ENCODE results near the gene CYP3A7. TPM values are rescaled to one million over a fixed set of nuclear protein-coding genes. Genes with fewer than 3 reads are reported as not detected.

Gene CYP3A7
- polyA plus RNA-seq, 3 donors: not detected

DNA sequence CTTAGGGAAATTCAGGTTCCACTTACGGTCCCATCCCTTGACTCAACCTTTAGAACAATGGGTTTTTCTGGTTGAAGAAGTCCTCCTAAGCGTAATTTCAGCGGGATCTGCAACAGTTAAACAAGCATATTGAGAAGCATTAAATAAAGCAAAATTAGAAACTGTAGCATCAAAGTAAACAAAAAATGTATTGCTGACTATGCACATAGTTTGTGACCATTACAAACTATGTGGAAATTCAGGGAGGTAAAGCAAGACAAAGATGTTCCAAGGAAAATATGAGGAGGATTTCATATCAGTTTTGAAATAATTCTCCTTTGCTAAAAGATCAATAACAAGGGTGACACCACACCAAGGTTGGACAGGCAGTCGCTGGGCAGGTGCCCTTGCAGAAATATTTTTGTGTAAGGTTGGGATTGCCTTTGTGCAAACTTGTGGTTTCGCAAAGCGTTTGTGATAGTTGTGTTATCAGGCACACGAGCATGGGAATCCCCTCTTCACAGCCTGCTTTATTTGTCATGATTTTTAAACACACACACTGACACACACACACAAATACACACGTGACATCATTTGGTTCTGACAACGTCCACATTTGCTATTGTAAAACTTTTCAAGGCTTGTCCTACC is 49.8 kb downstream of the CYP3A7 start:
- Histone ChIP-seq H3K36me3 (replicated peaks in 1 of 2; ENCODE audit: control insufficient read depth in 1 of 2, insufficient read depth in 2 of 2, low read length in 2 of 2) (no peaks in the 10 kb centered on the region), H3K4me1 (ENCODE audit: control insufficient read depth in 1 of 2, insufficient read depth in 2 of 2, low read length in 2 of 2) (no peaks in the 10 kb centered on the region), H3K79me2 (ENCODE audit: insufficient read depth, low read length) (no peaks in the 10 kb centered on the region), H3K4me2 (replicated peaks; ENCODE audit: extremely low read depth, low read length, poor library complexity, severe bottlenecking) (no peak overlapping the region), H3K9ac (ENCODE audit: insufficient read depth, low read length, poor library complexity, severe bottlenecking) (no peak overlapping the region), H2AFZ (ENCODE audit: insufficient read depth, low read depth, low read length, poor library complexity, severe bottlenecking) (no peak overlapping the region), H4K20me1 (ENCODE audit: insufficient read depth, low read length) (no peaks in the 10 kb centered on the region), H3K27me3 (ENCODE audit: control insufficient read depth in 2 of 2, insufficient read depth in 2 of 2, low read length in 2 of 2) (no peaks in the 10 kb centered on the region), H3K4me3 (replicated peaks in 1 of 3; ENCODE audit: low read depth in 2 of 3, low read length in 3 of 3) (no peak overlapping the region), H3K9me3 (replicated peaks in 1 of 2; ENCODE audit: control insufficient read depth in 1 of 2, insufficient read depth in 1 of 2, low read length in 2 of 2) (peaks cover 0 to 6% of the 10 kb centered on the region in 2 donors), H3K27ac (ENCODE audit: low read depth in 1 of 2, low read length in 2 of 2) (no peak overlapping the region)
- 96% methylated on average over 2 of the region's 9 CpGs for WGBS (ENCODE audit: insufficient coverage)
- no peak for DNase-seq
- peaks cover 0 to 5% (median 4%) of the 10 kb centered on the region in 3 donors for H3K27me3 Mint-ChIP-seq (ENCODE audit: low read depth in 3 of 3)
- H3K4me1 Mint-ChIP-seq: no peaks in the 10 kb centered on the region
- no peak overlapping the region for H3K4me3 Mint-ChIP-seq
- H3K36me3 Mint-ChIP-seq: no peaks in the 10 kb centered on the region
- peaks cover 3 to 33% (median 11%) of the 10 kb centered on the region in 7 donors for H3K9me3 Mint-ChIP-seq
- H3K27ac Mint-ChIP-seq: no peak overlapping the region
- TF ChIP-seq, protein P1, sequence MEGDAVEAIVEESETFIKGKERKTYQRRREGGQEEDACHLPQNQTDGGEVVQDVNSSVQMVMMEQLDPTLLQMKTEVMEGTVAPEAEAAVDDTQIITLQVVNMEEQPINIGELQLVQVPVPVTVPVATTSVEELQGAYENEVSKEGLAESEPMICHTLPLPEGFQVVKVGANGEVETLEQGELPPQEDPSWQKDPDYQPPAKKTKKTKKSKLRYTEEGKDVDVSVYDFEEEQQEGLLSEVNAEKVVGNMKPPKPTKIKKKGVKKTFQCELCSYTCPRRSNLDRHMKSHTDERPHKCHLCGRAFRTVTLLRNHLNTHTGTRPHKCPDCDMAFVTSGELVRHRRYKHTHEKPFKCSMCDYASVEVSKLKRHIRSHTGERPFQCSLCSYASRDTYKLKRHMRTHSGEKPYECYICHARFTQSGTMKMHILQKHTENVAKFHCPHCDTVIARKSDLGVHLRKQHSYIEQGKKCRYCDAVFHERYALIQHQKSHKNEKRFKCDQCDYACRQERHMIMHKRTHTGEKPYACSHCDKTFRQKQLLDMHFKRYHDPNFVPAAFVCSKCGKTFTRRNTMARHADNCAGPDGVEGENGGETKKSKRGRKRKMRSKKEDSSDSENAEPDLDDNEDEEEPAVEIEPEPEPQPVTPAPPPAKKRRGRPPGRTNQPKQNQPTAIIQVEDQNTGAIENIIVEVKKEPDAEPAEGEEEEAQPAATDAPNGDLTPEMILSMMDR (IDR thresholded peaks at IDR 0.05): no peak
- intact Hi-C loops (cut with micrococcal nuclease): no loop called here

DNA sequence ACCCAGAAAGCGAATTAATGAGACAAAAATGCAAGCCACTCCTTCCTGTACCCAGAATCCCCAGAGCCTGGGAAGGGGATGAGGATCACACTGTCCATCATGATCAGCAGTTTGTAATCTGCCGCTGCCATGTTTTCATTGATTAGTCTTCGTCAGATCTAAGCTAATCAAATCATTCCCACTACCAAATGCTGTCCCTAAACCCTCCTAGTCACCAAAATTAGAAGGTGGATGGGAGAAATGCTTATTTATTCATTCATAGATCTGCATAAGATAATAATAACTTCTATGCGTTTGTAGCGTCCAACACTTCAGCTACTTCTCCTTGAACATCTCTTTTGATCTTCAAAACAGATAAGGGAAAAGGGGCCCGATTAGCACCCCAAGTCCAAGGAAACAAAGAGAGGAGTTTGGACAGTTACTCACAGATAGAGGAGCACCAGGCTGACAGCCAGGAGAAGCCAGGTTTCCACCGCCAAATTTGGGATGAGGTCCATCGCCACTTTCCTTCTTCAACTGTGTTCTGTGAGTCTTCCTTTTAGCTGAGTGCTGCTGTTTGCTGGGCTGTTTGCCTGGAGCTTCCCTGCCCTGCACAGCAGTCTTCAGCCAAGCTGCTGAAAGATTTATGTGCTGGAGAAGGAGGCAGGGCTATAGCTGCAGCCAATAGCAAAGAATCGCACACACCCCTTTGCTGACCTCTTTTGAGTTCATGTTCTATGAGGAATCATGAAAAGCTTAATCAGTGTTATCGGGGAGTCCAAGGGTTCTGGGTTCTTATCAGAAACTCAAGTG is 55.4 kb downstream of the CYP3A7 start, which contains the start of gene CYP3A5:
TSS of gene CYP3A5 (minus strand) at position 597 of the 792 bp plus-strand sequence. CDS start at position 497, 100 bp downstream.
- no peak for DNase-seq
- Mint-ChIP-seq H3K27ac (no peak within 1 kb of the TSS), H3K9me3 (peaks cover 0 to 14% (median 5%) of the 10 kb centered on the region in 7 donors), H3K27me3 (ENCODE audit: low read depth in 3 of 3) (peaks cover 0 to 4% (median 2%) of the 10 kb centered on the region in 3 donors), H3K4me3 (no peak within 1 kb of the TSS), H3K4me1 (no peaks in the 10 kb centered on the region), H3K36me3 (no peaks in the 10 kb centered on the region)
- no peaks in the 10 kb centered on the region for H4K20me1 ChIP-seq (ENCODE audit: insufficient read depth, low read length)
- H3K79me2 ChIP-seq (ENCODE audit: insufficient read depth, low read length): no peaks in the 10 kb centered on the region
- H3K4me3 ChIP-seq (replicated peaks in 1 of 3; ENCODE audit: low read depth in 2 of 3, low read length in 3 of 3): no peak within 1 kb of the TSS
- peaks cover 0 to 3% of the 10 kb centered on the region in 2 donors for H3K9me3 ChIP-seq (replicated peaks in 1 of 2; ENCODE audit: control insufficient read depth in 1 of 2, insufficient read depth in 1 of 2, low read length in 2 of 2)
- intact Hi-C loops (cut with micrococcal nuclease): no loop called here
- H3K4me1 ChIP-seq (ENCODE audit: control insufficient read depth in 1 of 2, insufficient read depth in 2 of 2, low read length in 2 of 2): no peaks in the 10 kb centered on the region
- no peak within 1 kb of the TSS for H3K27ac ChIP-seq (ENCODE audit: low read depth in 1 of 2, low read length in 2 of 2)
- no peak within 1 kb of the TSS for H3K4me2 ChIP-seq (replicated peaks; ENCODE audit: extremely low read depth, low read length, poor library complexity, severe bottlenecking)
- no peaks in the 10 kb centered on the region for H3K36me3 ChIP-seq (replicated peaks in 1 of 2; ENCODE audit: control insufficient read depth in 1 of 2, insufficient read depth in 2 of 2, low read length in 2 of 2)
- TF ChIP-seq, protein P1 (IDR thresholded peaks at IDR 0.05): no peak
- 95% methylated on average over 3 of the region's 10 CpGs for WGBS (ENCODE audit: insufficient coverage)
- no peak within 1 kb of the TSS for H3K9ac ChIP-seq (ENCODE audit: insufficient read depth, low read length, poor library complexity, severe bottlenecking)
- no peak within 1 kb of the TSS for H2AFZ ChIP-seq (ENCODE audit: insufficient read depth, low read depth, low read length, poor library complexity, severe bottlenecking)
- no peaks in the 10 kb centered on the region for H3K27me3 ChIP-seq (ENCODE audit: control insufficient read depth in 2 of 2, insufficient read depth in 2 of 2, low read length in 2 of 2)

All from CD14-positive monocyte (primary cell).